Islet of Langerhans (tissue), 1 donor: ENCODE measurements around the gene TPSG1.
"Not testable (repeated sequence)": the region's sequence is repeated elsewhere in the genome, so short reads cannot be mapped to it uniquely, and the experiment has no call there.

Experiments
- FAIRE-seq: peaks from one replicate; lab custom pipeline; 2011; peaks lifted over from hg19 to GRCh38; lab: Jason Lieb, UNC

TPSG1 gene

GRCh38 chr16:1256874-1257322 is 31.8 kb upstream of the TPSG1 start:
- no peak for FAIRE-seq

- not testable (repeated sequence) for FAIRE-seq
Observed at GRCh38 chr16:1256296-1256873, 31.3 kb upstream of the TPSG1 start.

GRCh38 chr16:1255276-1256122 is 30.4 kb upstream of the TPSG1 start, which contains the start of gene TPSD1:
Gene TPSD1, plus strand, starts transcription at chr16:1256069. Its CDS starts 212 bp downstream, at chr16:1256281.
- FAIRE-seq: not testable (repeated sequence)

GRCh38 chr16:1254821-1255220 is 29.8 kb upstream of the TPSG1 start:
- not testable (repeated sequence) for FAIRE-seq

- not testable (repeated sequence) for FAIRE-seq
Observed at GRCh38 chr16:1253701-1254364, 28.8 kb upstream of the TPSG1 start.

- not testable (repeated sequence) for FAIRE-seq
Observed at GRCh38 chr16:1249031-1249755, 24.1 kb upstream of the TPSG1 start.

GRCh38 chr16:1247903-1248537 is 23.0 kb upstream of the TPSG1 start:
- not testable (repeated sequence) for FAIRE-seq

- FAIRE-seq: no peak
Observed at GRCh38 chr16:1245452-1246020, 20.5 kb upstream of the TPSG1 start.

GRCh38 chr16:1244881-1245280 is 19.8 kb upstream of the TPSG1 start:
- FAIRE-seq: no peak

- not testable (repeated sequence) for FAIRE-seq
Observed at GRCh38 chr16:1243907-1244850, 19.1 kb upstream of the TPSG1 start.

GRCh38 chr16:1243363-1243762 is 18.3 kb upstream of the TPSG1 start:
- not testable (repeated sequence) for FAIRE-seq

GRCh38 chr16:1241081-1241480 is 16.0 kb upstream of the TPSG1 start:
- not testable (repeated sequence) for FAIRE-seq

- FAIRE-seq: not testable (repeated sequence)
Observed at GRCh38 chr16:1240436-1240835, 15.4 kb upstream of the TPSG1 start, which contains the start of gene TPSAB1. Gene TPSAB1, plus strand, starts transcription at chr16:1240705. Its CDS starts 234 bp downstream, at chr16:1240939.

- not testable (repeated sequence) for FAIRE-seq
Observed at GRCh38 chr16:1239575-1239974, 14.5 kb upstream of the TPSG1 start.

- not testable (repeated sequence) for FAIRE-seq
Observed at GRCh38 chr16:1238909-1239308, 13.8 kb upstream of the TPSG1 start.

- FAIRE-seq: no peak
Observed at GRCh38 chr16:1237990-1238389, 12.9 kb upstream of the TPSG1 start.

- FAIRE-seq: not testable (repeated sequence)
Observed at GRCh38 chr16:1236659-1237058, 11.6 kb upstream of the TPSG1 start.

- FAIRE-seq: not testable (repeated sequence)
Observed at GRCh38 chr16:1232049-1232748, 7.1 kb upstream of the TPSG1 start.

GRCh38 chr16:1231301-1231700 is 6.2 kb upstream of the TPSG1 start:
- FAIRE-seq: not testable (repeated sequence)
